Parathyroid adenoma (tissue), 2 donors: ENCODE data around the gene DLL4.
"Not testable (repeated sequence)": the region's sequence is repeated elsewhere in the genome, so short reads cannot be mapped to it uniquely, and the experiment has no call there.

Experiments used
- H2AFZ ChIP-seq: fragments of 300-600 bp; sonication (generic); one replicate; pipeline ENCODE4 v1.7.0; 2017; ENCODE audit warnings: antibody characterized with exemption, mild to moderate bottlenecking
- H3K27ac ChIP-seq: fragments of 300-600 bp; sonication (generic); one replicate; pipeline ENCODE4 v1.7.0; 2017
- H3K27me3 ChIP-seq: fragments of 300-600 bp; sonication (generic); one replicate; pipeline ENCODE4 v1.7.0; 2017; ENCODE audit warnings: low read length; ENCODE audit not compliant: control insufficient read depth, insufficient read depth
- H3K36me3 ChIP-seq: fragments of 300-600 bp; sonication (generic); one replicate; pipeline ENCODE4 v1.7.0; 2017; ENCODE audit warnings: low read length; ENCODE audit not compliant: control insufficient read depth, insufficient read depth
- H3K4me1 ChIP-seq: fragments of 300-600 bp; sonication (generic); one replicate; pipeline ENCODE4 v1.7.0; 2017; ENCODE audit warnings: control low read depth
- H3K4me2 ChIP-seq: fragments of 300-600 bp; sonication (generic); one replicate; pipeline ENCODE4 v1.7.0; 2017; ENCODE audit warnings: low read length
- H3K4me3 ChIP-seq: fragments of 300-600 bp; sonication (generic); one replicate; pipeline ENCODE4 v1.7.0; 2017; ENCODE audit warnings: low read depth, low read length
- H3K79me2 ChIP-seq: fragments of 300-600 bp; sonication (generic); one replicate; pipeline ENCODE4 v1.7.0; 2017; ENCODE audit warnings: control low read depth
- H3K9ac ChIP-seq: fragments of 300-600 bp; sonication (generic); one replicate; pipeline ENCODE4 v1.7.0; 2017; ENCODE audit warnings: mild to moderate bottlenecking
- H3K9me3 ChIP-seq: fragments of 300-600 bp; sonication (generic); one replicate; pipeline ENCODE4 v1.7.0; 2017; ENCODE audit warnings: low read length; ENCODE audit not compliant: control insufficient read depth
- TF ChIP-seq, protein P1 (sequence below): fragments of 300-600 bp; sonication (generic); IDR thresholded peaks from one replicate; pipeline ENCODE4 v1.7.0; 2017; ENCODE audit warnings: antibody characterized with exemption, mild to moderate bottlenecking
- donor health status: primary hyperparathyroidism.

Gene DLL4

DNA sequence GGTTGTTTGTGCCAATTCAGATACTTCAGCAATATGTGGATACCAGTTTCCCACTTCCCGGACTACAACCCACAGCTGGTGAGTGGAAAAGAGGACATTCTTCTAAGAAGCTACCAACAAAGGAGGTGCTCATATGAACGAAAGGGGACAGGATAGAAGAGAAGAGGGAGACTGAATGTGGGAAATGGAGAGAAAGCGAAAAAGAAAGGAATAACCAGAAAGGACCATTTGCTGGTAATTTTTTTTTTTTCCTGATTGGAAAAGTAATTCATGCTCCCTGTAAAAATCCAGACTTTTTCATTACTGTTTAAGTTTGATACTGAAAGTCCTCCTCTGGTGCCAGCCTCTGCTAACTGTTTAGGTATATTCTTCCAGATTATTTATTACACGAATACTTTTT lies 22.6 kb downstream of the DLL4 start:
- Histone ChIP-seq H3K9ac (no peak overlapping the region), H3K4me1 (peaks cover 4% of the 10 kb centered on the region), H3K36me3 (no peaks in the 10 kb centered on the region), H3K4me3 (no peak overlapping the region), H3K4me2 (no peak overlapping the region), H3K27me3 (no peaks in the 10 kb centered on the region), H3K79me2 (no peaks in the 10 kb centered on the region), H2AFZ (no peak overlapping the region), H3K9me3 (no peaks in the 10 kb centered on the region), H3K27ac (no peak overlapping the region)
- TF ChIP-seq, protein P1, sequence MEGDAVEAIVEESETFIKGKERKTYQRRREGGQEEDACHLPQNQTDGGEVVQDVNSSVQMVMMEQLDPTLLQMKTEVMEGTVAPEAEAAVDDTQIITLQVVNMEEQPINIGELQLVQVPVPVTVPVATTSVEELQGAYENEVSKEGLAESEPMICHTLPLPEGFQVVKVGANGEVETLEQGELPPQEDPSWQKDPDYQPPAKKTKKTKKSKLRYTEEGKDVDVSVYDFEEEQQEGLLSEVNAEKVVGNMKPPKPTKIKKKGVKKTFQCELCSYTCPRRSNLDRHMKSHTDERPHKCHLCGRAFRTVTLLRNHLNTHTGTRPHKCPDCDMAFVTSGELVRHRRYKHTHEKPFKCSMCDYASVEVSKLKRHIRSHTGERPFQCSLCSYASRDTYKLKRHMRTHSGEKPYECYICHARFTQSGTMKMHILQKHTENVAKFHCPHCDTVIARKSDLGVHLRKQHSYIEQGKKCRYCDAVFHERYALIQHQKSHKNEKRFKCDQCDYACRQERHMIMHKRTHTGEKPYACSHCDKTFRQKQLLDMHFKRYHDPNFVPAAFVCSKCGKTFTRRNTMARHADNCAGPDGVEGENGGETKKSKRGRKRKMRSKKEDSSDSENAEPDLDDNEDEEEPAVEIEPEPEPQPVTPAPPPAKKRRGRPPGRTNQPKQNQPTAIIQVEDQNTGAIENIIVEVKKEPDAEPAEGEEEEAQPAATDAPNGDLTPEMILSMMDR, result no peak

DNA sequence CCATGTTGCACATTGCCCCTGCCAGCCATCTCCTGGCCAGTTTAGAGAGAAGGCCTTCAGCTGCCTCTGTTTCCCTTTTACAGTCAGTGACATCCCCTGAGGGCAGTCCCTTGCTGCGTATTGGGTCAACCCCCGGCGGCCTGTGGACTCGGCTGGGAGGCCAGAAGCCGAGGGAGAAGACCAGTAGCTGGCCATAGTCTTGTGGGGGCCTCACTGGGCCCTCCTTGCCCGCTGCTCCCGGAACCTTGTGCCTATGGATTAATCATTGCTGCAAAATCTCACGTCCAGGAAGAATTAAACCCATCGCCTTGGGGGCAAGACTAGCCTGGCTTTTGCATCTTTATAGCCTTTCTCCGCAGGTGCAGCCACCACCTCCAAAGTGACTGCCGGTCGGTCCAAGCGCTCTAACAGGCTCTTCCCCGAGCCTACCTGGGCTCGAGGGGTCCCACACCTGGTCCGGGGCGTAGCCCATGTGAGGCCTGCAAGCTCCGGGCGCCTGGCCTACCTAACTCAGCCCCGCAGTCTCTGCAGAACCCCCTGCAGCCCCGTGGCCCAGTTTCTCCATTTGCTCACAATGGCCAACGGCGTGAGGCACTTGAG lies 23.3 kb downstream of the DLL4 start:
- Histone ChIP-seq H2AFZ (peak overlapping the region; percentile 90), H3K79me2 (no peaks in the 10 kb centered on the region), H3K27me3 (no peaks in the 10 kb centered on the region), H3K4me2 (peak overlapping the region; percentile 89), H3K36me3 (no peaks in the 10 kb centered on the region), H3K27ac (peak overlapping the region; percentile 42), H3K4me3 (peak overlapping the region; percentile 80), H3K9ac (no peak overlapping the region), H3K4me1 (peaks cover 4% of the 10 kb centered on the region), H3K9me3 (no peaks in the 10 kb centered on the region)
- TF ChIP-seq, protein P1, result no peak

DNA sequence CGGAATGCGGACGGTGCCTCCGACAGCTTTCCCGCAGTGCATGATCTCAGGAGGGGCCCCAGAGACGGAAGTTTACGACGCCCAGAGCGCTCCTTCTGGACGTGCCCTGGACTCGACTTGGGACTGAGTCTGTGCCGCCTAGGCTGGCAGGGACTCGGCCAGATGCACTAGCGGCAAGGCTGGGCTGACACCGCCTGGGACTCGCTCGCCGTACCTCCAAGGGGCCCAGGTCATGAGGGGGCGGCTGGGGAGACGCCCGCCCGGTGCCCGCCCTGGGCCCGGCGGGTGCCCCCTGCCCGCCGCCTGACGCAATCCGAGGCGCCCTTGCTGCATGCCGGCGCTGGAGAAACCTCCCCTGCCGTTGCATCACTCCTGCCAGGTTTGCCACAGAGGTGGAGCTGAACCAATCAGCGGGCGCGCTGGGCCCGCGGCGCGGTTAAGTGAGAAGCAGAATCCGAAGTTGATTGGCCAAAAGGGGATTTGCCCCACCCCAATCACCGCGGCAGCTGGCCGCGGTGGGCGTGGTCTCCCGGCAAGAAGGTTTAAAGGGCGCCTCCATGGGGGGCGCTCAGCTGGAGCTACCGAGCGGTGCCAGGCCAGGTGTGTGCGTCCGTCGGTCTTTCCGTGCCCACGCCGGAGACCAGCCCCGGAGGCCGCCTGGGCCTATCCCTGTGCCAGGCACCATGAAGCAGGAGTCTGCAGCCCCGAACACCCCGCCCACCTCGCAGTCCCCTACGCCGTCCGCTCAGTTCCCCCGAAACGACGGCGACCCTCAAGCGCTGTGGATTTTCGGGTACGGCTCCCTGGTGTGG lies 24.0 kb downstream of the DLL4 start, which contains the start of gene CHAC1:
Gene CHAC1 (plus strand): TSS at position 571 of the 812 bp plus-strand sequence. CDS start 113 bp downstream, at position 684.
- peak within 1 kb of the TSS; percentile 89 for H3K4me2 ChIP-seq
- H3K9ac ChIP-seq, result no peak within 1 kb of the TSS
- no peaks in the 10 kb centered on the region for H3K36me3 ChIP-seq
- H3K27me3 ChIP-seq, result no peaks in the 10 kb centered on the region
- H3K9me3 ChIP-seq, result no peaks in the 10 kb centered on the region
- peaks cover 4% of the 10 kb centered on the region for H3K4me1 ChIP-seq
- peak within 1 kb of the TSS; percentile 80 for H3K4me3 ChIP-seq
- peak within 1 kb of the TSS; percentile 90 for H2AFZ ChIP-seq
- peak within 1 kb of the TSS; percentile 42 for H3K27ac ChIP-seq
- TF ChIP-seq, protein P1, result no peak
- no peaks in the 10 kb centered on the region for H3K79me2 ChIP-seq

DNA sequence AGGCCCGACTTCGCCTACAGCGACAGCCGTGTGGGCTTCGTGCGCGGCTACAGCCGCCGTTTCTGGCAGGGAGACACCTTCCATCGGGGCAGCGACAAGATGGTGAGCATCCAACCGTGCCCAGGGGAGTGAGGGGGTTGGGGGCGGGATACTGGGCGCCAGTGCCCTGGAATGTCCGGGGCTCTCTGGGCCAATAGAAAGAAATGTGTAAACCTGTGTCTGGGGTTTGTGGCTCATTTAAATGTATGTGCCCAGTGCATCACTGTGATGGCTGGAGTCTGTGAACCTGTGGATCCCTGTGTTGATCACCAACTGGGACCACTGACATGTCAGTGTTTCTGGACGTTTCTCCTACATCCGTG lies 24.6 kb downstream of the DLL4 start:
- Histone ChIP-seq H3K36me3 (no peaks in the 10 kb centered on the region), H3K27me3 (no peaks in the 10 kb centered on the region), H2AFZ (peak overlapping the region; percentile 90), H3K27ac (no peak overlapping the region), H3K4me1 (peaks cover 4% of the 10 kb centered on the region), H3K9me3 (no peaks in the 10 kb centered on the region), H3K9ac (no peak overlapping the region), H3K4me2 (peak overlapping the region; percentile 89), H3K4me3 (peak overlapping the region; percentile 80), H3K79me2 (no peaks in the 10 kb centered on the region)
- TF ChIP-seq, protein P1, result no peak

DNA sequence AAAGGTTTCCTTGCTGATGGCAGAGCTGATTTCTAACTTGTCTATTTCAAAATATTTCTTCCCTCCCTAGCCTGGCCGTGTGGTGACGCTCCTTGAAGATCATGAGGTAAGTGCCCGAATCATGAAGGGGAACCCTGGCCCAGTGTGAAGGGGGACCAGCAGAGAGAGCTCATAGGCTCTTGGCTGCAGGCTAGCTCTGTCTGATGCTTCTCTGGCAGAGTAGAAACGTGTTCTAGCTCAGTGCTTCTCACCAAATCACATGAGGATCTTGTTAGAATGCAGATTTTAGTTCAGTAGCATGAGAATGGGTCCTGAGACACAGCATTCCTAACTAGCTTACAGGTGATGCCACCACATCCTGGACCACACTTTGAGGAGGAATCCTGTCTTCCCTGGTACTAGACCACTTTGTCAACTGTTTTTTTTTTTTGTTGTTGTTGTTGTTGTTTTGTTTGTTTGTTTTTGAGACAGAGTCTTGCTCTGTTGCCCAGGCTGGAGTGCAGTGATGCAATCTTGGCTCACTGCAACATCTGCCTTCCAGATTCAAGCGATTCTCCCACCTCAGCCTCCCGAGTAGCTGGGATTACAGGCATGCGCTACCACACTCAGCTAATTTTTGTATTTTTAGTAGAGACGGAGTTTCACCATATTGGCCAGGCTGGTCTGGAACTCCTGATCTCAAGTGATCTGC lies 25.2 kb downstream of the DLL4 start:
- H3K9ac ChIP-seq, H3K36me3 ChIP-seq, H3K4me3 ChIP-seq, H3K27me3 ChIP-seq, H3K4me1 ChIP-seq, H3K27ac ChIP-seq, H3K79me2 ChIP-seq, H3K9me3 ChIP-seq: not testable (repeated sequence)
- Histone ChIP-seq H3K4me2 (peak overlapping the region; percentile 89), H2AFZ (peak overlapping the region; percentile 90)
